Measurements from ENCODE around the gene NLRC4. TPM values are rescaled to one million over a fixed set of nuclear protein-coding genes. Genes with fewer than 3 reads are reported as not detected.

The NLRC4 gene
- total and polyA plus RNA-seq, 2 of the 8 experiments (the other 6 are each of a cell fraction or from before 2014, with no cell fraction given): not detected

GRCh38 chr2:32289165-32289999 lies 24.7 kb upstream of the NLRC4 start (continued):
- no peak for TF ChIP-seq CTCF (IDR thresholded peaks at IDR 0.05; ENCODE audit: control extremely low read depth in 1 of 3, insufficient read depth in 1 of 3, low read depth in 1 of 3, low read length in 3 of 3)
- TF ChIP-seq SAP30 (IDR thresholded peaks at IDR 0.05; ENCODE audit: insufficient read depth, insufficient replicate concordance, low read length): no peak
- TF ChIP-seq SP4 (IDR thresholded peaks at IDR 0.05; ENCODE audit: low read length): no peak
- no peak for TF ChIP-seq JUN (IDR thresholded peaks at IDR 0.05; ENCODE audit: low read depth, low read length)
- TF ChIP-seq FOSL1 (IDR thresholded peaks at IDR 0.05; ENCODE audit: insufficient read depth, low read depth, low read length): no peak
- no peak for TF ChIP-seq TAF1 (IDR thresholded peaks at IDR 0.05; ENCODE audit: low read depth, low read length)

Data from H1 (cell line).